Mucosa of stomach (tissue), 1 donor: Measurements from ENCODE around the gene F3.
"Not testable (repeated sequence)": the region's sequence is repeated elsewhere in the genome, so short reads cannot be mapped to it uniquely, and the experiment has no call there.

Experiments
- H3K27me3 ChIP-seq: one replicate; pipeline ENCODE4 v1.7.0; 2013; ENCODE audit warnings: mild to moderate bottlenecking, low read length; ENCODE audit not compliant: control insufficient read depth, insufficient read depth
- H3K36me3 ChIP-seq: one replicate; pipeline ENCODE4 v1.7.0; 2013; ENCODE audit warnings: low read length; ENCODE audit not compliant: control insufficient read depth, insufficient read depth
- H3K4me1 ChIP-seq: one replicate; pipeline ENCODE4 v1.7.0; 2013; ENCODE audit warnings: mild to moderate bottlenecking, low read length; ENCODE audit not compliant: control insufficient read depth, insufficient read depth
- H3K4me3 ChIP-seq: one replicate; pipeline ENCODE4 v1.7.0; 2013; ENCODE audit warnings: low read length
- H3K9ac ChIP-seq: one replicate; pipeline ENCODE4 v1.7.0; 2013; ENCODE audit warnings: mild to moderate bottlenecking, low read length, moderate library complexity
- H3K9me3 ChIP-seq: one replicate; pipeline ENCODE4 v1.7.0; 2013; ENCODE audit warnings: mild to moderate bottlenecking, low read length, moderate library complexity; ENCODE audit not compliant: control insufficient read depth
- donor health status: Pancreatic carcinoma.

The F3 gene

DNA sequence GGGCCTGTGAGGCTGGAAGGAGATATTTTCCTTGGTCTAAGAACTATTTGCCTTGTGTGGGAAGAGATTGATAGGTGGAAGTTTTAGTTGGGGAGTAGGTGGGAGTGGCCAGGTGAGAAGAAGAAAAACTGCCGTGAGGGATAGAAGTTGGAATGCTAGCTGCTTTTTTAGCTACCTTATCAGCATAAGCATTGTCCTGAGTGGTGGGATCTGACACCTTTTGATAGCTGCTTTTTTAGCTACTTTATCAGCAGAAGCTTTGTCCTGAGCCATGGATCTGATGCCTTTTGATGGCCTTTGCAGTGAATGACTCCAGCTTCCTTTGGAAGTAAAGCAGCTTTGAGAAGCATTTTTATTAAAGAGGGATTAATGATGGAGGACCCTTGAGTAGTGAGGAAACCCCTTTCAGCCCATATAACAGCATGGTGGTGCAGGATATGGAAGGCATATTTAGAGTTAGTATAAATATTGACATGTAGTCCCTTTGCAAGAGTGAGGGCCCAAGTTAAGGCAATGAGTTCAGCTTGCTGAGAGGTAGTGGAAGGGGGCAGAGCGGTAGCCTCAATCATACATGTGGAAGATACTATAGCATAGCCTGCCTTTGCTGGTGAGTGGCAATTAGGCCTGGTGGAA lies 26.5 kb upstream of the F3 start:
- not testable (repeated sequence) for H3K4me3 ChIP-seq, H3K9ac ChIP-seq, H3K36me3 ChIP-seq, H3K27me3 ChIP-seq, H3K9me3 ChIP-seq, H3K4me1 ChIP-seq

DNA sequence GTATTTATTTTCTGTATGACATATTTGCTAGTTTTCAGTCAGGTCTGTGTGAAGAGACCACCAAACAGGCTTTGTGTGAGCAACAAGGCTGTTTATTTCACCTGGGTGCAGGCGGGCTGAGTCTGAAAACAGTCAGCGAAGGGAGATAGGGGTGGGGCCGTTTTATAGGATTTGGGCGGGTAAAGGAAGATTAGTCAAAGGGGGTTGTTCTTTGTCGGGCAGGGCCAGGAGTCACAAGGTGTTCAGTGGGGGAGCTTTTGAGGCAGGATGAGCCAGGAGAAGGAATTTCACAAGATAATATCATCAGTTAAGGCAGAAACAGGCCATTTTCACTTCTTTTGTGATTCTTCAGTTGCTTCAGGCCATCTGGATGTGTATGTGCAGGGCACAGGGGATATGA lies 24.9 kb upstream of the F3 start:
- not testable (repeated sequence) for H3K4me3 ChIP-seq, H3K9ac ChIP-seq, H3K4me1 ChIP-seq, H3K27me3 ChIP-seq, H3K9me3 ChIP-seq, H3K36me3 ChIP-seq

DNA sequence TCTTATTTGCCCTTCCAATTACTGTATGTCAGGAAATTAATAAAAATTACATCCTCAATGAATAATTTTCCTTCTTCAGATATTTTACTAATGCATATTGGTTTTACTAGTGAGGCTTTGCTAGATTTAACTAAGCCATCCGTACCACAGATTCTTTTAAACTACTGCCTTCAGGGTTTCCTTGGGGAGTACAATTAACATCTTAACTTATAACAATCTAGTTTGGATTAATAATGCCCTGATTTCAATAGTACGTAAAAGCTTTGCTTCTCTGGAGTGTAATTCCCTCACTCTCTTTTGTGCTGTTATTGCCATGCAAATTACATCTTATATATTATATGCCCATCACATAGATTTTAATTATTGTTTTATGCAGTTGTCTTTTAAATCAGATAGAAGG lies 24.3 kb upstream of the F3 start:
- Histone ChIP-seq H3K4me1 (peaks cover 5% of the 10 kb centered on the region), H3K27me3 (no peaks in the 10 kb centered on the region), H3K9ac (no peak overlapping the region)

DNA sequence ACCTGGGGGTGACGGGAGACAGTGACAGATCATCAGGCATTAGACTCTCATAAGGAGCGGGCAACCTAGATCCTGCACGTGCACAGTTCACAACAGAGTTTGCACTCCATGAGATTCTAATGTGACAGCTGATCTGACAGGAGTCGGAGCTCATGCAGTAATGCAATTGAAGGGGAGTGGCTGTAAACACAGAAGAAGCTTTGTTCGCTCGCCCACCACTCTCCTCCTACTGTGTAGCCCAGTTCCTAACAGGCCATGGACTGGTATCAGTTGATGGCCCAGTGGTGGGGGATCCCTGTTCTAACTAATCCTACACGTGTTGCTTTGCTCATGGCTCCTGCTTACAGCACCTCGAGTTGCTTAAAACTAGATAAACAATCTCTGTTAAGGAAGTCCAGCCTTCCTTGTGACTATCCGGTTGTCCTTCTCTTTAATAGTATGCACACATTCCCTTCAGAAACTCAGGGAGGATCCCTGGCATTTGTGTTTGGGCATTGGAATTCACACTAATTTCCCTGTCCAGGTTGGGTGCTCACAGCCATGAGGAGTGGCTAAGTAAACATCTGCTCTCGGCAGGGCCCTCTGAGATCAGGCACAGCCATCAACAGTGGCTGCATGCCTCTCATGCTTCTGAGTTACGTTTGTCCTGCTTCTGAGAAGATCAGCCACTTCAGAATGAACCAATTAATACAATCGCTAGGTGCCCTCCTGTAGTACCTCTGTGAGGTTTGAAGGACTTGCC lies 21.1 kb upstream of the F3 start:
- Histone ChIP-seq H3K4me1 (peaks cover 5% of the 10 kb centered on the region), H3K27me3 (no peaks in the 10 kb centered on the region), H3K9me3 (no peaks in the 10 kb centered on the region), H3K4me3 (no peak overlapping the region), H3K36me3 (no peaks in the 10 kb centered on the region), H3K9ac (no peak overlapping the region)

More for the DNA sequence above, 24.3 kb upstream of the F3 start:
- no peaks in the 10 kb centered on the region for H3K9me3 ChIP-seq
- no peak overlapping the region for H3K4me3 ChIP-seq
- H3K36me3 ChIP-seq = no peaks in the 10 kb centered on the region

DNA sequence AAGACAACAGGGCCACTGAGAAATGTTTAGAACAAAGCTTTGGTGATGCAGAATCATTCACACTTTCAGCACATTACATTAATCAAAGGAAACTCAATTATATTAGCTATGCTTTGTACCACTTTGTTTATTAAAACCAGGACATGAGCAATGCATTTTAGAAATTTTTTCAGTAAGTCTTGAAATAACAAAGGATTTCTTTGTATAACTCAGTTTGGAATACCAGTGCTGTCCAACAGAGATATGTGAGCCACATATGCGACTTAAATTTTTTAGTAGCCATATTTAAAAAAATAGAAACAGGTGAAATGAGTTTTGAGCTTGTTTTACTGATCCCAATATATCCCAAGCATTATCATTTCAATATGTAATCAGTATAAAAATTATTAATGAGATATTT lies 18.8 kb upstream of the F3 start:
- H3K4me1 ChIP-seq = peaks cover 5% of the 10 kb centered on the region
- H3K36me3 ChIP-seq = no peaks in the 10 kb centered on the region
- H3K27me3 ChIP-seq = no peaks in the 10 kb centered on the region
- H3K9ac ChIP-seq = no peak overlapping the region
- no peaks in the 10 kb centered on the region for H3K9me3 ChIP-seq
- H3K4me3 ChIP-seq = no peak overlapping the region

DNA sequence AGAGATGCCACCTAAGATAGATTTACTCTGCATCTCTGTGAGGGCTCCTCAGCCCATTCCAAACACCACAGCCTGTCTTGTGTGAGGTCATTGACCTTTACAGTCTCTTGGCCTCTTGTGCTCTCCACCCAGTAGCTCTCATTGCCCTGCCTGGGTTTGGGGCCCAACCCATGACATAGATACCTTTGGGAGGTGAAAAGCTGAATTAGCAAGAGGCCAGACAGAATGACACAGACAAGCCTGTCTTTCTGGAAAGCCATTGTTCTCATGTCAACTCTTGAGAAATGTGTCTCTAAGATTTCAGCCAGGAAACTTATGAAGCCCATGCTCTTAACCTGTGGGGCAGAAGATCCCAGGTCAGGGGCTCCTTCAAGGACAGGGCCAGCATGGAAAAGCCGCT lies 18.4 kb upstream of the F3 start:
- no peaks in the 10 kb centered on the region for H3K9me3 ChIP-seq
- H3K4me1 ChIP-seq = peaks cover 5% of the 10 kb centered on the region
- no peaks in the 10 kb centered on the region for H3K27me3 ChIP-seq
- no peaks in the 10 kb centered on the region for H3K36me3 ChIP-seq
- no peak overlapping the region for H3K9ac ChIP-seq
- H3K4me3 ChIP-seq = no peak overlapping the region

DNA sequence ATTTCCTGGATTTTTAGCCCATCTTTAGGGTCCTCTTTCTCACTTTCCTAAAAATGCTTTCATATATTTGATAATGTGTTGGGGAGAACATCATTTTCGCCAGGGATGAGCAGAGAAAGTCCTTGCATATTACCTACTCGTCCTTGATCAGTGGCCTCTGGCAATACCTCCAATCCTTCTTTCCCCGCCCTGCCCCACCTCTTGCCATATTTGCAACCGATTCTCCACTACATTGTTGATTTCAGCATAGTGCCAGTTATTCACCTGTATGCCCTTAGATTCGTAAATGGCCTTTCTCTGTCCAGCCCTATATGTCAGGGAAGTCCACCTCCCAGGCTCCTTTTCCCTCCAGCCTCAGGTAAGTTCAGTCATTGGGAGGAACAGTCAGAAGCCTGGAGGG lies 13.5 kb upstream of the F3 start:
- H3K27me3 ChIP-seq = no peaks in the 10 kb centered on the region
- H3K9ac ChIP-seq = no peak overlapping the region
- H3K4me1 ChIP-seq = peaks cover 30% of the 10 kb centered on the region
- no peaks in the 10 kb centered on the region for H3K36me3 ChIP-seq
- no peaks in the 10 kb centered on the region for H3K9me3 ChIP-seq
- no peak overlapping the region for H3K4me3 ChIP-seq

DNA sequence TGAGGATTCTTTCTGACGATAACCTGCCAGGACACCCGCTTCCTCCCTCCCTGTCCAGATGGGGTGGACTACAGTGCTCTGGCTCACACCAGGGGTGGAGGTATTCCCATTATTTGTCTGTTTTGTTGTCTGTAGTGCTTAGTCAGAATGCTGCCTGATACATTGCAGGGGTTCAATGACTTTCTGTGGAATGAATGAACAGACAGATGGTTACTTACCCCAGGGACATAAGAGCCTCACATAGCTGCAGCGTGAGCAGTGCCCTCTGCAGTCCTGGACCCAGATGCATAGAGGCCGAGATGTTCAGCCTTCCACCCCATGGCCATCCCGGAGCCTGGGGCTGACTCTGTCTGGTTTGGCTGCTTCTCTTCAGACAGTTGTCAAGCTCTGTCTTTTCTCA lies 13.0 kb upstream of the F3 start:
- H3K4me1 ChIP-seq = peaks cover 35% of the 10 kb centered on the region
- H3K9ac ChIP-seq = no peak overlapping the region
- H3K4me3 ChIP-seq = no peak overlapping the region
- H3K9me3 ChIP-seq = no peaks in the 10 kb centered on the region
- H3K27me3 ChIP-seq = no peaks in the 10 kb centered on the region
- no peaks in the 10 kb centered on the region for H3K36me3 ChIP-seq

DNA sequence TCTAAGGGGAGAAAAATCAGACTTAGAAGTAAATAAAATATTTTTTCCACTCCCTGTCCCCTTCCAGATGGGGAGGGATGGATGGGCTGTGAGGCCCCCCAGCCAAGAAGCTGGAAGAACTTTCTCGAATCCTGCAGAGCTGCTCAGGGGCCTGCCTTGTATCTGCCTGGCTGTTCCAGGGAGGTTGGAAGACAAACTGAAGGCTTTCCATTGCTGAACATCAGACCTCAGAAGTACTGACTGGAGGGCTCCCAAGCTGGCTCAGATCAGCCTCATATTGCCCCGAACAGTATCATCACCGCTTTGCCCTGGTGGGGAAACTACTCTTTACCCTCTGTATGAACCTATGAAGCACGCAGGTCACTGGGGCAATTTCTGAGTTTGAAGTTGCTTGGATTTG lies 12.4 kb upstream of the F3 start:
- H3K36me3 ChIP-seq = no peaks in the 10 kb centered on the region
- no peak overlapping the region for H3K9ac ChIP-seq
- no peaks in the 10 kb centered on the region for H3K27me3 ChIP-seq
- H3K4me1 ChIP-seq = peaks cover 39% of the 10 kb centered on the region
- H3K9me3 ChIP-seq = no peaks in the 10 kb centered on the region
- H3K4me3 ChIP-seq = no peak overlapping the region

DNA sequence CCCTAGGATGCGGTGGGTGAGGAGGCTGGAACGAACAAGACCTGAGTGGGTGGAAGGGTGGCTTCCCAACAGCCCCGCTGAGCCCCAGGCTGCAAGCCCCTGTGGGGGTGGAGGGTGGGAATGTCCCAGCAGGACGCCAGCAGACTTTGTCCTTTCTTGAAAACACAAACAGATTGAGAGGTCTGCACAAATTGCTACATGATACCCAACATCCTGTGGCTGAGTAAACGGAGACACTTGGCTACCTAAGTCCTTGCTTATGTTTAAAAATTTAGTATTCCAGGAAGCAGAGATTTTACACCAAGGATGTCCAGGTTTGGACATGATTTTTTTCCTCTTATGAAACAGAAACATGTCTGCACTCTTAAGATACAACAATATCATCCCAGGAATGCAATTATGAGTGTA lies 11.8 kb upstream of the F3 start:
- Histone ChIP-seq H3K9ac (no peak overlapping the region), H3K4me3 (no peak overlapping the region), H3K27me3 (no peaks in the 10 kb centered on the region), H3K9me3 (no peaks in the 10 kb centered on the region), H3K4me1 (peaks cover 39% of the 10 kb centered on the region), H3K36me3 (no peaks in the 10 kb centered on the region)

DNA sequence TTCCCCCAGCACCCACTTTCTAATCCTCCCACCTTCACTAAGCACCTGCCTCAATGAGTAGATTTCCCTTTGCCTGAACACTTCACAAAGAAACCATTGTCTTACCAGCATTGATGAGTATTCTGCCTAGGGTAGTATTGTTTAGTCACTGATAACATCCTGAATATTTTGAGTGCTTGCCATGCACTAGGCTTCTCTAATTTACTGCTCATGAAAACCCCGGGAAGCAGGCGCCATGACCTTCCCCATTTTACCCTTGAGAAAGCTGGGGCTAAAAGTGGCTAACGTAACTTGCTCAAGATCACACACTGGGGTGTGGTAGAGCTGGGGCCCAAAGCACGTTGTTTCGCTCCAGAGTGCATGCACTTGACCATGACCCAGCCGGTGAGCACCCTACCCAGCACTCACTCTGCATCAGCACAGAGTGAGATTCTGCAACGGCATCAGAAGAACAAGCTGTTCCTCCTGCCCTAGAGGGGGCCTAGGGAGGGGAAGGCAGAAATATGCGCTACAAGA lies 10.6 kb upstream of the F3 start:
- no peaks in the 10 kb centered on the region for H3K27me3 ChIP-seq
- no peak overlapping the region for H3K4me3 ChIP-seq
- no peaks in the 10 kb centered on the region for H3K36me3 ChIP-seq
- no peak overlapping the region for H3K9ac ChIP-seq
- no peaks in the 10 kb centered on the region for H3K9me3 ChIP-seq
- peaks cover 39% of the 10 kb centered on the region for H3K4me1 ChIP-seq

DNA sequence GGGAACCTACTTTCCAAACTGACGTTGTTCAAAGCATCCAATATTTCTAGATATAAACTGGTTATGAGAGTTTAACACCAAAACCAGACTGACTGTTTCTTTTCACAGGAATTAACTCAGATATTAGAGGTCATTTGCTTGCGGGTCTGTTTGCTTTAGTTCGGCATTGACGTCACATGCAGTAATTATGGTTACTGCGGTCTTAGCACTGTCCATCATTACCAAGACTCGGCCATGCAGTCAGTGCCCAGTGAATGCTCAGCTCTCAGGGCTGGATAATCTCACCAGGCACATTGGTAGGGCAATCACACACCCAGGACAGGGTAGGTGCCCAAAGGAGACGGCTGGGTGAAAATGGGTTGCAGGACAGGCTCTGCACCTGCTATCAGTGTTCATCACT lies 9.9 kb upstream of the F3 start:
- Histone ChIP-seq H3K27me3 (no peaks in the 10 kb centered on the region), H3K36me3 (no peaks in the 10 kb centered on the region), H3K9me3 (no peaks in the 10 kb centered on the region), H3K4me1 (peaks cover 39% of the 10 kb centered on the region), H3K4me3 (no peak overlapping the region), H3K9ac (no peak overlapping the region)
